H7 (cell line): ENCODE measurements around the gene RGMA. TPM values are rescaled to one million over a fixed set of nuclear protein-coding genes. Genes with fewer than 3 reads are reported as not detected.
"Not testable (repeated sequence)": the region's sequence is repeated elsewhere in the genome, so short reads cannot be mapped to it uniquely, and the experiment has no call there.

Experiments used
- DNase-seq: peaks from one replicate; pipeline ENCODE4 v3.0.0; 2012
- H3K27me3 ChIP-seq: 2 replicates; pipeline ENCODE4 v1.6.0; 2011; ENCODE audit warnings: mild to moderate bottlenecking, low read length; ENCODE audit not compliant: control insufficient read depth, insufficient read depth
- H3K36me3 ChIP-seq: replicated peaks from 2 replicates; pipeline ENCODE4 v1.5.1; 2011; ENCODE audit warnings: low read length; ENCODE audit not compliant: control insufficient read depth, insufficient read depth
- H3K4me3 ChIP-seq: 2 replicates; pipeline ENCODE4 v1.5.1; 2011; ENCODE audit warnings: low read depth, mild to moderate bottlenecking, control low read depth, low read length, moderate library complexity; ENCODE audit not compliant: insufficient read depth
- total RNA-seq: library from RNA; depleted of rRNA; stranded (reverse); fragments of >200 nt; shearing (Covaris generic); gene quantifications from 2 replicates; pipeline ENCODE4 v1.2.3, GENCODE V29; 2014

The RGMA gene
- total RNA-seq, 1 experiment from 2014 or later, result 32.6 TPM

DNA sequence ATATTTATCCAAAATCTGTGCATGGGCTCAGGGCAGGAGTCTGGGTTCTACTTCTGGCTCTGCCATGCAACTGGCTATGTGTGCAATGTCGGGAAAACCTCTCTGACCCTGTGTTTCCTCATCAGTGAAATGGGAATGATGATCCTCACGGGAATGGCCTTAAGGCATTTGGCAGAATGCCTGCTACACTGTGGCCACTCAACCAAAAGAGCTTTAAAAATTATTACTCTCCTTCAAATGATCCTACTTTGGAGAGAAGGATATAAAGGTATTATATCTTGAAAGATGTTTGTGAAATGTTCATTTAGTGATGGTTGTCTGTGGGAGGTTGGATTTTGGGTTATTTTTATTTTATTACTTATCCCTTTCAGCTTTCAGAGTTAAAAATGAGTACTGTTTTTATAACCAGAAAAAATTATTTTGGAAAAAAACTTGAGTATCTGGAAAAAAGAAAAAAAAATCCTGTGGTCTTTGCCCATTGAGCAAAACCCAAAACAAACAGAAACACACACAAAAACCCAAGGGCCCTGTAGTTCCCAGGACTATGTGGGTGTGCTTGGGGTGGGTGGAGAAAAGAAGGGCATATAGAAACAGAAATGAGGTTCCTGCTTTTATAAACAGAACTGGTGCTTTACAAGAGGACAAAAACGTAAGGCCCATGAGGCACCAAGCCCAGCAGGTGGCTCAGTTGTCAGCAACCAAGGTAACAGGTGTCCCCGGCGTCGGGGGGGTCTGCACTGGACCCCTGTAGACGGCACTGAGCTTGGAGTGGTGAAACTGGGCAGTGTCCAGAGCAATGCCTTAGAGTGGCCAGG lies 22.0 kb downstream of the RGMA start:
- H3K27me3 ChIP-seq, result no peaks in the 10 kb centered on the region
- H3K4me3 ChIP-seq, result no peak overlapping the region
- no peak for DNase-seq
- H3K36me3 ChIP-seq, result peaks cover 2% of the 10 kb centered on the region

DNA sequence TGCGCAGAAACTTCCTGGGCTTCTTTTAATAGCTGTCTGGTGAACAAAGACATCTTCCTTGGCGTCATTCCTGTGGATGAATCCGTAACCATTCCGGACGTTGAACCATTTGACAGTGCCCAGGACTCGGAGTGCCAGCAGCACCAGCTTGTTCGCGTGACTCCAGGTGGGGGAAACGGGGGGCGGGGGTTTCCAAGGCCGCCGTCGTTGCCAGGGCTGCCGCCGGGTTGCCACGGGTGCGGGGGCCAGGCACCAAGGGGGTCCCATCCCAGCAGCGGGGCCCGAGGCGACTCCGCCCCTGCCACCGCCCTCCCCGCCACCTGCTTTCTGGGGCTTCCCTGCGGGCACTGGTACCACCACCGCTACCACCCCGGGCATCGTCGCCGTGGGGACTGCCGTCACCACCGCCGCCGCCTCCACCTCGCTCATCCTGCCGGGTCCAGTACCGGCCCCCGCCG lies 22.8 kb downstream of the RGMA start:
- H3K36me3 ChIP-seq, result peaks cover 2% of the 10 kb centered on the region
- H3K27me3 ChIP-seq, result no peaks in the 10 kb centered on the region
- H3K4me3 ChIP-seq, result no peak overlapping the region
- peak; percentile 62 for DNase-seq

DNA sequence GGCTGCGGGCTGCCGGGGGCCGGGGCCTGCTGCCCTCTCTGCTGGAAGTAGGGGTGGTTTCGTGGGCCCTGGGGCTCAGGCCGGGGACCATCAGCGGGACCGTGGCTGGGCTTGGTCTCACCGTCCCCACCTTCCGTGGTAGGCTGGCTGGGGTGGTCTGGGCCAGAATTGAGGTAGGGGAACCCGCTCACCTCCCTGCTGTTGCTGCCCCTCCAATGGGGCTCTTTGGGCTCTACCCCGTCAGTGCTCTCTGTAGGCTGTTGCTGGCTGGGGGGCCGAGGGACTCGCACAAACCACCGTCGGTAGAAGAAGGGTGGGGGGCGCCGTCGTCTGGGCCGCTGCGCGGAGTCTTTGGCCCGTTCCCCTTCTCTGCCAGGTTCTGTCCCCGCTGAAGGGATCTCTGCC lies 23.4 kb downstream of the RGMA start:
- DNase-seq, result peak; percentile 52
- H3K36me3 ChIP-seq, result peaks cover 2% of the 10 kb centered on the region
- no peak overlapping the region for H3K4me3 ChIP-seq
- no peaks in the 10 kb centered on the region for H3K27me3 ChIP-seq

DNA sequence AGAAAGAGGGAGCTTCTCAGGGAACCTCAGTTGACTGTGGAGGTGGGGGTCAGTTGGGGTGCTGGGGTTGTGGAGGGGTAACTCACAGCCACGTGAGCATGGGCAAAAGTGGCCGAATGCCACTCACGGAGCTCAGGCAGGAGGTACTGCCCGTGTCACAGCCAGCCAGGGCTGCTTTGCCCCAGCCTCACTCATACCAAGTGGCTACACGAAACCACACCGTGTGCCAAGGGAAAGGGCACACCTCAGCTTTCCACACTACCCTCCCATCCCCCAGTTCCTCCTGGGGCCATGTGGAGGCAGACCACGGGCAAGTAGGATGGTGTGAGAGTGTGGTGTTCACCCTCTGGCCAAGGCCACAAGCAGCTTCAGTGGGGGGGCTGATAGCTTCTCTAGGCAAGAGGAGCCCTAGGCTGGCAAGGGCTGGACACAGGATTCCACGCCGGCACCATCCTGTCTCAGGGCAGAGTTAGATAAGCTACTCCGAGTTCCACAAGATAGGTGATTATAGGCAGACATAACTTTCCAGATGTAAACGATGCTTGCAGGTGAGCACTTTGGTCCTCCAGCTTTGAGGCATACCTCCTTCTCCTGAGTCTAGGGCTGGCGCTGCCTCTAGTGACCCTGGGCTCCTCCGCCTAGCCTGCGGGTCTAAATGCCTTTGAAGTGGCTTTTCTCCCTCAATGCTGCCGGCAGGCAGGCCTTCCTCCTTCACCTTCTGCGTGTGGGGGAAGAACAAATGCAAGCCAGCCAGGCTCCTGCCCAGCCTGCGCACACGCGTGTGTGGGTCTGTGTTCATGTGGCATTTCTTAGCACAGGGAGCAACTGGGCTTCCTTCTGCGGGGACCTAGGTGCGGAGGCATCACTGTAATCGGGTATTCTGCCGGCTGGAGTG lies 25.0 kb downstream of the RGMA start:
- DNase-seq, result no peak
- Histone ChIP-seq H3K4me3 (no peak overlapping the region), H3K27me3 (no peaks in the 10 kb centered on the region), H3K36me3 (peaks cover 2% of the 10 kb centered on the region)

DNA sequence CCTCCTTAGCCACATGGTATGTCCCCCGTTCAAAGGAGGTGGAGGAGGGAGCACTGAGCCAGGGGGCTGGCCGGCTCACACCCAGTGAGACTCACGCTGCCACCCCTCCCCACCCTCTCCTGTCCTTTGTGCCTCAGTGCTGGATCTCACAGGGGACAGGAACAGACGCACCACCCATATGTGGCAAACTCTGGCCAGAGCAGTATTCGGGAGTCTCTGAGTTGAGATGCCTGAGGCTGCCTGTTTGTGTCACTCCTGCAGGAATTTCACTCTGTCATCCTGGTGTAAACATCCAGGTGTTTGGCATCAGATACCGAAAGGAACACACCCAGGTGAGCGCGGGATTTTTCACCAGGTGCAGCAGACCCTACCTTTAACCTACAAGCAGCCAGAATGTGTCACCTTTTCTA lies 25.7 kb downstream of the RGMA start:
- no peak for DNase-seq
- Histone ChIP-seq H3K36me3 (peaks cover 2% of the 10 kb centered on the region), H3K4me3 (no peak overlapping the region), H3K27me3 (no peaks in the 10 kb centered on the region)

DNA sequence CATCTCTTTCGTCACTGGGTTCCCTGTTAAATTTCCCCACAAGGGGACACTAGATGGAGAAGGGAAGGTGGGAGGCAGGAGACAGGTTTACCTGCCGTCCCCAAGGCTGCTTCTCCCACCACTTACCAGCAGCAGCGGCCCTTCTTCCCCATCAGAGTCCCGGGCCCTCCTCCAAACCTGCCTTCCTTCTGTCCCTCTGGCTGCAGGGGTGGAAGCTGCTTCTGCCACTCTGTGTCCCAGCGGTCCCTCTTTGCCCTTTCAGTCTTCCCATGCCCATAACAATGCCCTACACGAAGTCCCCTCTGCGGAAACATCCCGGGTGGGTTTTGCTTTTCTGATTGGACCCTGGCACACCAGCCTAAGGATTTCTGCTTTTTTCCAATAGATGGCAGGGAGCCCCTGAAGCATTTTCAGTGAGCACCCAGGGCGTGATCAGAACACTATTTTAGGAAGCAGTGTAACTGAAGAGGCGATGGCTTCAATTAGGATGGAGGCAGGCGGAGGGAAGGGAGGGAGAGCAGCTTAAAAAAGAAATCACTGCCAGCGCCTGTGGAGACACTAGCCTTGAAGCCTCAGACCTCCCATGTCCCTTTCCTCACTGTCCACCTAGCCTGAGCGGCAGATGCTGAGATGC lies 26.3 kb downstream of the RGMA start:
- H3K4me3 ChIP-seq, H3K27me3 ChIP-seq, DNase-seq, H3K36me3 ChIP-seq: not testable (repeated sequence)

DNA sequence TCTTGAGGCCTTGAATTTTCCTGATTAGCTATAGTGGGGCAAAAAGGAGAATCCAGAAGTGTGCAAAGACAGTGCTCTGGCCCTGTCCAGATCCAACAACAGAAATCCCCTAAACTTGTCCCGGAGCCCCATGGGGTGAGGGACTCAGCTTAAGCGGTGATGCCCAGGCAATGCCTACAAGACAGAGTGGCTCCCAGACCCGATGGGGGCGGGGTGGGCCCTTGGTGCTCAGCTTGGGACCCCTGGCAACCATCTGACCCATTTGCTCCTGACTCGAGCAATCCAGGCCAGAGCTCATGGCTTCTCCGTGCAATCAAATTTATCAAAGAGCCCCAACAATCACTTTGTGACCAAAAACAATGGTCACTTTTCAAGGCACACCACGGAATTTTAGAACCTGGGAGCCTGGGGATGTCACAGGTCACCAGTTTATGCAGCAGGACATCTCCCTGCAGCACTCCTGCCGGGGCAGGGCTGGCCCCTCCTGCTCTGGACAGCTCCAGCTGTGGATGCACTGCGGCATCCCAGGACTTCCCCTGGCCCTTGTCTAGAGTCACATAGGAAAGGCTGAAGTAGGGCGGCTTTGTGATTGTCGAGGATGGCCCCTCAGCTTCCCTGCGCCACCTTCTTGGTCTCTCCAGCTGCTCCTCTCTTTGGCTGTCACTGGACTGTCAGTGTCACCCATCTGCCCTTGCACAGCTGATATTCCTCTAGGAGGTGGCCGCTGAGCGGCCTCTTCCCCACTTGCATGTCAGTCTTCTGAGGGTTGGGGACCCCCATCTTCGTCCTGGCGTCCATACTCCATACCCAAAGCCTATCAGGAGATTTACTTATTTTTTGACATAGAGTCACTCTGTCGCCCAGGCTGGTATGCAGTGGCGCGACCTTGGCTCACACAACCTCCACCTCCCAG lies 28.4 kb downstream of the RGMA start:
- DNase-seq, result peak; percentile 64
- H3K4me3 ChIP-seq, result no peak overlapping the region
- H3K36me3 ChIP-seq, result peaks cover 4% of the 10 kb centered on the region
- H3K27me3 ChIP-seq, result no peaks in the 10 kb centered on the region

DNA sequence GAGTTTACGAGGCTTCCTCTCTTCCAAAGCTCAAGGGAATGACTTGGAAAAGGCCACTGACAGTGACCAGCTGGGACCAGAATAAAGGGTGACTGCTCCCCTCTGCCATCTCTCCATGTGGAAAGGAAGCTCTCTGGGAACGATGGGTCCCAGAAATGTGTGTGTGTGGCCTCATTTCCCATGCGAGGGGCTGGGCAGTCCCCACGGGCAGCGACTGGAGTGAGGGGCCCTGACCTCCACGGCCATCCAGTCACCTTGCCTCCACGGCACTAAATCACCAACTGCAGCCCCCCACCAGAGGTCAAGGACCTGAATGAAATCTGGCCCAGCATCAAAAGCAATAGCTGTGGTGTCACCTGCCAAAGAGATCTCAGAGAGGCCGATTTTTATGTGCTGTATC lies 29.6 kb downstream of the RGMA start:
- Histone ChIP-seq H3K4me3 (no peak overlapping the region), H3K36me3 (peaks cover 2% of the 10 kb centered on the region; the same call in 1 of the 2 replicates), H3K27me3 (no peaks in the 10 kb centered on the region)
- no peak for DNase-seq

DNA sequence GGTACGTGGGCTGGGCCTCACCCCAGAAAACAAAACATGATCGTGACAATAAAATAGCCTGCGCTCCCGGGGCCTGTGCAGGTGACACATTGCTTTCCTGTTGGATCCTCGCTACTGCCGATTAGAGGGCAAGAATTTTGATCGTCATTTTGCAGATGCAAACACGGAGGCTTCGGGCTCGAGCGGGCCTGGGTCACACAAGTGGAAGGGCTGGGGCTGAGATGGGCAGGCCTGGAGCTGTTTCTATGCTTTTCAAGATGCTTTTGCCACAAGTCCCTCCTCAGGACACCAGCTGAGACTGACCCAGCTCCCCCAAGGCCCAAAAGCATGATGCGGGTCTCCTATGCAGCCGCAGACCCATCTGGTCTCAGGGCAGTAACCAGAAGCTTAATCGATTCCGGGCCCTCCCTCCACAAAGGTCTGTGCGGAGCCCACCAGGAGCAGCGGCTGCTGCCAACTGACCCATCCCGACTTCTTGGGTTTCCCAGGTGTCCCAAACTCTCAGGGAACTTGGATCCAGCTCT lies 30.0 kb downstream of the RGMA start:
- DNase-seq, result no peak
- peaks cover 2% of the 10 kb centered on the region; the same call in 1 of the 2 replicates for H3K36me3 ChIP-seq
- no peaks in the 10 kb centered on the region for H3K27me3 ChIP-seq
- no peak overlapping the region for H3K4me3 ChIP-seq

DNA sequence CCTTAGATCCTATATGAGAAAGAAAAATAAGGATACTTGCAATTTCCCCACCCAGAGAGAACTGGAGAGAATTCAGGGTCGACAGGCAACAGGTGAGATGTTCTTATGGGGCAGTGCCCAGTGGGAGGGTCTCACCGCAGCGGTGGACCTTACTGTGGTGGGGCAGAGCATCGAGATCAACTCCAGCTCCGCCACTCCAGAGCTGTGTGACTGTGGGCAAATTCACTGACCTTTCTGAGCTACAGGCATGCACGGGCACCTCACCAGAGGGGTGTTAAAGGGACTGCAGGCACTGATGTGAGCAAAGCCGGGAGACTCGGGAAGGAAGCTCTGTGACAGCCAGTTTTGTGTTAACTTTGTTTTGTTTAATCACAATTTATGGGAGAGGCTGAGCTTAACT lies 30.9 kb downstream of the RGMA start:
- DNase-seq, result no peak
- Histone ChIP-seq H3K36me3 (peaks cover 2% of the 10 kb centered on the region; the same call in 1 of the 2 replicates), H3K4me3 (no peak overlapping the region), H3K27me3 (no peaks in the 10 kb centered on the region)

DNA sequence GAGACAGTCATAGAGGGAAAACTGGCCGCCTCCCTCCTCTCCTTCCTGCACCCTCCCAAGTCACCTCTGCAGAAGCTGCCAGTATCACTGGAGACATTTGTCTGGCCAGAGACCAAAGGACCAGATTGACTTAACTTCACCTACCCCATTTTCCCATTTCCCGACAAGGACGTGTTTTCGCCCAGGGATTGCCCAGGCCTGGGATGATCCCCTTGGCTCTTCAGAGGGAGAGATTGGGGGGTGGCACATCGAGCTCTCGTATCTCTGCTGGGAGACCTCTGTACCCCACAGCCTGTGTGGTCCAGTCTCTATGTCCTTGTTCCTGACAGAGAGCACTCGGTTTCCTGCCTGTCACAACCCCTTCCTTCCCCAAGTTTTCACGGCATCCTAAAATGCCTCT lies 31.4 kb downstream of the RGMA start:
- H3K36me3 ChIP-seq, result peaks cover 2% of the 10 kb centered on the region; the same call in 1 of the 2 replicates
- DNase-seq, result no peak
- no peaks in the 10 kb centered on the region for H3K27me3 ChIP-seq
- no peak overlapping the region for H3K4me3 ChIP-seq

DNA sequence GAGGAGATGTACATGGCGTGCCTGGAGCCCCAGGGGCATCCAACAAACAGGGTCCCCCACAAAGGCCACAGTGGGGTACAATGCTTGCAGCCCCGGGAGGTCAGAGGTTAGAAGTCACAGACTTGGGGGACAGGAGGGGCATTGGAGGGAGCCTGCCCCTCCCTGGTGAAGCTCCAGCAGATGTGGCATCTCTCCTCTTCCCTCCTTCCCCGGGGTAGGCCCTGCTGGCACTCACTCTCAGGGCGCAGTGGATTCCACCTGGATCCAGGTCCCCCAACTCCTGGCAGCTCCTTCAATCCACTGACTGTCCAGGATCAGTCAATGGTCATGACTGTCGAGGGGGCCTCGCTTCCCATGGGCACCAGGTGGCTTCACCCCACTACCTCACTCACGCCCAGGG lies 32.2 kb downstream of the RGMA start:
- DNase-seq, result no peak
- H3K4me3 ChIP-seq, result no peak overlapping the region
- peaks cover 2% of the 10 kb centered on the region; the same call in 1 of the 2 replicates for H3K36me3 ChIP-seq
- no peaks in the 10 kb centered on the region for H3K27me3 ChIP-seq

DNA sequence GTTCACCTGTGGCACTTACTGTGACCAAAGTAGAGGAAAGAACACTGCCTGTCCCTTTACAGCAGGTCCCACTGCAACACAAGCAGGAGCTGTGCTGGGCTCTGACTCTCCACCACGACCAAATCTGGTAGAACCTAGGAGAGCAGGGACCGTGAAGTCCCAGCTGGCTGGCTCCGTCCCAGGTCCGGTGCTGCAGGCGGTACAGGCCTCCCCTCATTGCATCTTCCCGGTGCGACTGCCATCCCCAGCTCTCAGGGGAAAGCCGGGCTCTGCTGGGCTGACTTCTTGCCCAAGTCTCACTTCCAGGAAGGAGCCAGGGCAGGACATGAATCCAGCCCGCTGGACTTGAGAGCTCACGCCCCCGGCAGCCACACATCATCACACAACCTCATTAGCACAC lies 33.8 kb downstream of the RGMA start:
- Histone ChIP-seq H3K4me3 (no peak overlapping the region), H3K27me3 (no peaks in the 10 kb centered on the region), H3K36me3 (peaks cover 6% of the 10 kb centered on the region)
- DNase-seq, result no peak
